ENCODE measurements around the gene MSGN1. TPM values are rescaled to one million over a fixed set of nuclear protein-coding genes. Genes with fewer than 3 reads are reported as not detected.

The MSGN1 gene
- total RNA-seq, 1 donor from 2014 or later: not detected

- H3K36me3 ChIP-seq: no peaks in the 10 kb centered on the region
- intact Hi-C loops (cut with DNase I): no loop called here
- no peak for TF ChIP-seq CTCF (IDR thresholded peaks at IDR 0.05)
- no peak overlapping the region for H3K27ac ChIP-seq
- H3K27me3 ChIP-seq: no peaks in the 10 kb centered on the region
- DNase-seq (ENCODE audit: low spot score in 2 of 2): no peak
- H3K4me3 ChIP-seq: no peak overlapping the region
- H3K4me1 ChIP-seq: no peaks in the 10 kb centered on the region
- H3K9me3 ChIP-seq: no peaks in the 10 kb centered on the region
Measured at GRCh38 chr2:17864676-17865075, 48.4 kb downstream of the MSGN1 start.

- intact Hi-C loops (cut with DNase I): no loop called here
- no peak for TF ChIP-seq CTCF (IDR thresholded peaks at IDR 0.05)
- H3K27ac ChIP-seq: no peak overlapping the region
- no peaks in the 10 kb centered on the region for H3K36me3 ChIP-seq
- DNase-seq (ENCODE audit: low spot score in 2 of 2): no peak
- no peak overlapping the region for H3K4me3 ChIP-seq
- no peaks in the 10 kb centered on the region for H3K4me1 ChIP-seq
- H3K27me3 ChIP-seq: no peaks in the 10 kb centered on the region
- H3K9me3 ChIP-seq: no peaks in the 10 kb centered on the region
Measured at GRCh38 chr2:17867133-17867532, 50.9 kb downstream of the MSGN1 start.

Other genes with a start within 250 kb of the MSGN1 start
- 6.2 TPM for gene SMC6, start 62.6 kb upstream of the MSGN1 start, total RNA-seq
- gene GEN1, start 62.3 kb upstream of the MSGN1 start, total RNA-seq: not detected
- 6.7 TPM for gene KCNS3, start 62.2 kb downstream of the MSGN1 start, total RNA-seq

Measured in ascending aorta (tissue), 2 donors.